Retinal pigment epithelial cell (primary cell): ENCODE results near the gene OPN1MW.
"Not testable (repeated sequence)": the region's sequence is repeated elsewhere in the genome, so short reads cannot be mapped to it uniquely, and the experiment has no call there.

Experiments
- DNase-seq: peaks from one replicate; pipeline ENCODE4 v3.0.0-alpha.2; 2010; ENCODE audit warnings: low read depth
- H3K4me3 ChIP-seq: 2 replicates; pipeline ENCODE4 v1.5.1; 2011; ENCODE audit warnings: mild to moderate bottlenecking, low read length, control low read depth, moderate library complexity
- CTCF ChIP-seq: conservative IDR thresholded peaks from 2 replicates; pipeline ENCODE4 v1.5.1; 2011; ENCODE audit warnings: low read depth, low read length, control low read depth, inconsistent platforms

The OPN1MW gene

DNA sequence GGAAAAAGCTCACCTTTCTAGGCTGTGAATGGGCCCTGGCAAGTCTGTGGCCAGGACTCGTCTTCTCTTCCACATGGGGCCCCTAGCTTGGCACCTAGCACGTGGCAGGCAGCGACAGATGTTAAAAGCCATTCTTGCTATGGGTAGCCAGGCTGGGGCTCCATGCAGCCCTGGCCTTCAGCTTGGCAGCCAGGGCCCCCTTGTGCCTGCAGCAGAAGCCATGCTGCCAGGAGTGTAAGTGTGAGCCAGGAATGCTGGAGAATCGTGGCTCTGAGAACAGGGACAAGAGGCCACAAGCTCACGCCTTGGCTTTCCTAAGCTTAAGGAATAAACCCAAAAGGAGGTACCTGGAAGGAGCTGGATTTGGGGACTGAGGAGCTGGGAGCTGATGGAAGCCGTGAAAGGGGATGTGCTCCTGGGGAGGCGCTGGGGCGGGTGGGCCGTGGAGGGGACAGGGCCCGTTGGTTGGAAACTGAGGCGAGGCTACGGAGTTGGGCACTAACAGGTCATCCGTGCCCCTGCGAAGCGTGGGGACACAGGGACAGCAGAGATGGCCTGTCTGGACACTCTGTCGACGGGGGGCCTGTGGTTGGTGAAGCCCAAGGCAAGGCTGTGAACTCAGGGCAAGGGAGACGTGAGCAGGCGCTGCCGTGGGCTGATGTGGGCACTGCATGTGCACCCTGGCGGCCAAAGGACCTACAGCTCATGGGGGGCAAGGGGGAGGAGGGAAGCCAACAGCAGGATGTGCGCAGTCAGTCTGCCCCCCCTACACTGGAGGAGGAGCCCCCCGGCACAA lies 39.2 kb upstream of the OPN1MW start:
- DNase-seq: no peak
- TF ChIP-seq CTCF: no peak
- H3K4me3 ChIP-seq: no peak overlapping the region

GRCh38 chrX:154144010-154144409 lies 38.4 kb upstream of the OPN1MW start, which contains the start of gene OPN1LW:
Gene OPN1LW (plus strand): TSS chrX:154144243. CDS start chrX:154144284, 41 bp downstream.
- not testable (repeated sequence) for DNase-seq, H3K4me3 ChIP-seq

GRCh38 chrX:154151030-154151429 lies 31.4 kb upstream of the OPN1MW start:
- not testable (repeated sequence) for DNase-seq, H3K4me3 ChIP-seq

DNA sequence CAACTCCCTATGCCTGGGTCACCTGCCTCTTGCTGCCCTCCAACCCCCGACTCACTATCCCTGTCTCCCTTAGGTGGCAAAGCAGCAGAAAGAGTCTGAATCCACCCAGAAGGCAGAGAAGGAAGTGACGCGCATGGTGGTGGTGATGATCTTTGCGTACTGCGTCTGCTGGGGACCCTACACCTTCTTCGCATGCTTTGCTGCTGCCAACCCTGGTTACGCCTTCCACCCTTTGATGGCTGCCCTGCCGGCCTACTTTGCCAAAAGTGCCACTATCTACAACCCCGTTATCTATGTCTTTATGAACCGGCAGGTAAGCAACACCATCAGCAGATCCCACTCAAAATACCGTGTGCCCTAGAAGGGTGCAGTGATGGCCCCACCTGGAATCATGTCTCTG lies 26.2 kb upstream of the OPN1MW start:
- not testable (repeated sequence) for H3K4me3 ChIP-seq, DNase-seq

DNA sequence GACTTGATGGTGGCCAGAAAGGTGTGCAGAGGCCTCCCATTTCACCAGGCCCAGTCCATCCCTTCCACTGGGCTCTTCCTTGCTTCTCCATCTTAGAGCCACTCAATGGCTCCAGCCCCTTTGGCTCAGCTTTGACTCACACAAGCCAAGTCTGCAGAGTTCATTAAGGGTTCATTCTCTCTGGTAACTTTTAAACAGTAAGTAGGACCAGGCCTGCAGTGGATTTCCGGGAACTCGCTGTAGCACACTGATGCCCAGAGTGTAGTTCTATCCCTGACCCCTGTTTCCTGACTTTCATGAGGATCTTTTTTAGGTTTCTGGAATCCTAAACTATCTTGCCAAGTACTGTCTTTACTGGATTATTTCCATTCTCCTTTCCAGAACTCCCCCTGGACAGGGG lies 25.2 kb upstream of the OPN1MW start:
- not testable (repeated sequence) for H3K4me3 ChIP-seq, DNase-seq

GRCh38 chrX:154159345-154159744 lies 23.1 kb upstream of the OPN1MW start:
- DNase-seq, H3K4me3 ChIP-seq: not testable (repeated sequence)

- H3K4me3 ChIP-seq, DNase-seq: not testable (repeated sequence)
These were observed 17.5 kb upstream of the OPN1MW start for GRCh38 chrX:154164902-154165301.

DNA sequence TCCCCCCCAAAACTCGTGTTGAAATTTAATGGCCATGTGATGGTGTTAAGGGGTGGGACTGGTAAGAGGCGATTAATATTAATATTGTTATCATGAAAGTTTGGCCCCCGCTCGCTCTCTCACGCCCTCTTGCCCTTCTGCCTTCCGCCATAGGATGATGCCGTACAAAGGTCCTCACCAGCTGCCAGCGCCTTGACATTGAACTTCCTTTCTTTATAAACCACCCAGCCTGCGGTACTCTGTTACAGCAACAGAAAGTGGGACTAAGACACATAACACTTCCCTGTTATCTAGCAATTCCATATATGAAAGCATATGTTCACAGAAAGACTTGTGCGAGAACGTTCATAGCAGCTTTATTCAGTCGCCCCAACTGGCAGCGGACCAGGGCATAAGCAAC lies 14.0 kb upstream of the OPN1MW start:
- H3K4me3 ChIP-seq, DNase-seq: not testable (repeated sequence)

DNA sequence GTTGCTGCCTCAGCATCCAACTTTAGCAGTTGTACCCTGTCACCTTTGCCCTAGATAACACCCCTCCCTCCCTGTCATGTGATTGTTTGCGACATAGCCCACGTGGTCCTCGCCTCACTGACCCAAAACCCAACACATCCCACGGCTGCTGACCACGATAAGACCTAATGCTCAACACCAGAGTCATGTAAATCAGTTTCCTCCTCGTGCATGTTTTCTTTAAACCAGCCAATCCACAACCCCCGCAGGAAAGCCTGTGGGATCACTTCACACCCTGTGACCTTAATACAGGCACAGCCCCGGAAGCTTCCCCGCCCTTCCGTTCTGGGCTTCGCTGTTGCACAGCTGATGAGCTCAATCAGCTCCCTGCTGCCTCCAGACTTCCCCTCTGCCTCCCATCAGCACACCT lies 9.9 kb upstream of the OPN1MW start:
- not testable (repeated sequence) for DNase-seq, H3K4me3 ChIP-seq

- not testable (repeated sequence) for H3K4me3 ChIP-seq, DNase-seq
These were observed 8.0 kb upstream of the OPN1MW start for GRCh38 chrX:154174356-154174755.

GRCh38 chrX:154183794-154184193 lies 1.4 kb downstream of the OPN1MW start:
- not testable (repeated sequence) for H3K4me3 ChIP-seq, DNase-seq

GRCh38 chrX:154192846-154193245 lies 10.4 kb downstream of the OPN1MW start:
- DNase-seq: not testable (repeated sequence)

DNA sequence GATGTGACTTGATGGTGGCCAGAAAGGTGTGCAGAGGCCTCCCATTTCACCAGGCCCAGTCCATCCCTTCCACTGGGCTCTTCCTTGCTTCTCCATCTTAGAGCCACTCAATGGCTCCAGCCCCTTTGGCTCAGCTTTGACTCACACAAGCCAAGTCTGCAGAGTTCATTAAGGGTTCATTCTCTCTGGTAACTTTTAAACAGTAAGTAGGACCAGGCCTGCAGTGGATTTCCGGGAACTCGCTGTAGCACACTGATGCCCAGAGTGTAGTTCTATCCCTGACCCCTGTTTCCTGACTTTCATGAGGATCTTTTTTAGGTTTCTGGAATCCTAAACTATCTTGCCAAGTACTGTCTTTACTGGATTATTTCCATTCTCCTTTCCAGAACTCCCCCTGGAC lies 11.9 kb downstream of the OPN1MW start:
- not testable (repeated sequence) for DNase-seq, H3K4me3 ChIP-seq

More at GRCh38 chrX:154192846-154193245, 10.4 kb downstream of the OPN1MW start:
- H3K4me3 ChIP-seq: not testable (repeated sequence)

DNA sequence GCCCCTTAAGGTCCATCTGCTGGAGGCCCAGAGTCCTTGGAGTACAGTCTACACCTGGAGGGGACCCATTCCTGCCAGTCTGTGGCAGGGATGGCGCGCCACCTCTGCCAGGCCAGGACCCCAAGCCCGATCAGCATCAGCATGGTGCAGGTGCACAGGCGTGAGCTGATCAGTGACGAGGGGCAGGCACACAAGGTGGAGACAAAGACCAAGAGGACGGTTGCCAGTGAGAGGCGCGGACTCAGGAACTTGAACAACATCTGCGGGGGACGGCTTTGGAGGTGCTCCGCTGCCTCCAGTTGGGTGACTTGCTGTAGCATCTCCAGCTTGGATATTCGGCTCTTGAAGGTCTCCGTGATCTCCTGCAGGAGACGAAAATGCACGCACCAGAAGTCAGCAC lies 14.1 kb downstream of the OPN1MW start:
- not testable (repeated sequence) for DNase-seq, H3K4me3 ChIP-seq

- not testable (repeated sequence) for H3K4me3 ChIP-seq, DNase-seq
These were observed 27.4 kb downstream of the OPN1MW start for GRCh38 chrX:154209670-154210418.

DNA sequence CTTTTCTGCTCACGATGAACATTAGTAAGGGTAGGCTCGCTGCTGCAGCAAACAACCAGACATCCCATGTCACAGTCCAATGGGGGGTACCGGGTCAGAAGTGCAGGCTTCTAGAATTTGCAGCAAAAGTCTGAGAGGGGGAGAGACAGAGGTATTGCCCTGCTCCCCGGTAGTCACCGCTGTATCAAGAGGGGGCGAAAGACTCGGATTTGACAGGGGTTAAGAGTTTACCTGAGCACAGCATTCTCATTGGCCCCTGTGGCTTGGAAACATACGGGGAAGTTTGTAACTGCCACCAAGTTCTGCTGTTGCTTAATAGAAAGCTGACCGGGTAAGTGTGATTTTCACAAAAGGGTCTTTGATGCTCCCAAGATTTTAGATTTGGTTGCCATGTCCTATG lies 28.7 kb downstream of the OPN1MW start:
- H3K4me3 ChIP-seq, DNase-seq: not testable (repeated sequence)

GRCh38 chrX:154211499-154211898 lies 29.1 kb downstream of the OPN1MW start:
- DNase-seq, H3K4me3 ChIP-seq: not testable (repeated sequence)

DNA sequence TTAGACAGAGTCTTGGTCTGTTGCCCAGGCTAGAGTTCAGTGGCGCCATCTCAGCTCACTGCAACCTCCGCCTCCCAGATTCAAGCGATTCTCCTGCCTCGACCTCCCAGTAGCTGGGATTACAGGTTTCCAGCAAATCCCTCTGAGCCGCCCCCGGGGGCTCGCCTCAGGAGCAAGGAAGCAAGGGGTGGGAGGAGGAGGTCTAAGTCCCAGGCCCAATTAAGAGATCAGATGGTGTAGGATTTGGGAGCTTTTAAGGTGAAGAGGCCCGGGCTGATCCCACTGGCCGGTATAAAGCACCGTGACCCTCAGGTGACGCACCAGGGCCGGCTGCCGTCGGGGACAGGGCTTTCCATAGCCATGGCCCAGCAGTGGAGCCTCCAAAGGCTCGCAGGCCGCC lies 37.1 kb downstream of the OPN1MW start, which contains the start of gene OPN1MW2:
TSS of gene OPN1MW2 (plus strand) at position 301 of the 400 bp plus-strand sequence. CDS start at position 361, 60 bp downstream.
- DNase-seq, H3K4me3 ChIP-seq: not testable (repeated sequence)

GRCh38 chrX:154225292-154225691 lies 42.9 kb downstream of the OPN1MW start:
- DNase-seq: not testable (repeated sequence)

More at GRCh38 chrX:154225292-154225691, 42.9 kb downstream of the OPN1MW start:
- H3K4me3 ChIP-seq: not testable (repeated sequence)
